SK-N-SH treated with all-trans-retinoic acid at 6 μM for 48 hours (cell line): Measurements from ENCODE around the gene ATL1.

Source experiments
- ARNTL ChIP-seq: fragments of 450-650 bp; formaldehyde crosslinking; IDR thresholded peaks from 2 replicates; pipeline ENCODE4 v1.5.0; 2020; ENCODE audit warnings: low read depth, mild to moderate bottlenecking, moderate library complexity, borderline replicate concordance
- BACH2 ChIP-seq: fragments of 250-450 bp; sonication (Bioruptor Pico); IDR thresholded peaks from 2 replicates; pipeline ENCODE4 v1.9.0; 2021; ENCODE audit warnings: mild to moderate bottlenecking, borderline replicate concordance
- RARB ChIP-seq: fragments of 250-450 bp; sonication (Bioruptor Pico); IDR thresholded peaks from 2 replicates; pipeline ENCODE4 v1.8.0; 2021; ENCODE audit warnings: mild to moderate bottlenecking, moderate library complexity
- TCF4 ChIP-seq: fragments of 250-450 bp; sonication (Bioruptor Pico); IDR thresholded peaks from 2 replicates; pipeline ENCODE4 v1.8.0; 2021; ENCODE audit warnings: mild to moderate bottlenecking, moderate library complexity, borderline replicate concordance
- ZFP30 ChIP-seq: fragments of 450-650 bp; formaldehyde crosslinking; IDR thresholded peaks from 2 replicates; pipeline ENCODE4 v1.5.0; 2022; ENCODE audit warnings: mild to moderate bottlenecking, moderate library complexity
- TF ChIP-seq, protein P1 (sequence below): fragments of 250-450 bp; sonication (Bioruptor Pico); IDR thresholded peaks from 2 replicates; pipeline ENCODE4 v1.8.0; 2020; ENCODE audit warnings: mild to moderate bottlenecking, moderate library complexity, borderline replicate concordance
- TF ChIP-seq, protein P2 (sequence below): fragments of 250-450 bp; sonication (Bioruptor Pico); IDR thresholded peaks from 2 replicates; pipeline ENCODE4 v1.8.0; 2021; ENCODE audit warnings: low read depth, mild to moderate bottlenecking, moderate library complexity, borderline replicate concordance
- TF ChIP-seq, protein P3 (sequence below): fragments of 250-450 bp; sonication (Bioruptor Pico); IDR thresholded peaks from 2 replicates; pipeline ENCODE4 v1.5.1; 2020; ENCODE audit warnings: low read depth, mild to moderate bottlenecking, moderate library complexity

DNA sequence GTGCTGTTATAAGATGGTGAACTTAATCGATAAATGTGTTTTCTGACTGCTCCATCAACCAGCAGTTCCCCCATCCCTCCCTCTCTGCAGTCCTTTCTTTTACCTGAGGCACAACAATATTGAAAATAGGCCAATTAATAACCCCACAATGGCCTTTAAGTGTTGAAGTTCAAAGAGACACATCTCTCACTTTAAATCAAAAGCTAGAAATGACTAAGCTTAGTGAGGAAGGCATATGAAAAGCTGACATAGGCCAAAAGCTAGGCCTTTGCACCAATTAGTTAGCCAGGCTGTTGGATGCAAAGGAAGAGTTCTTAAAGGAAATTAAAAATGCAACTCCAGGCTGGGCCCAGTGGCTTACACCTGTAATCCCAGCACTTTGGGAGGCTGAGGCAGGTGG, 64.5 kb downstream of the ATL1 start:
- TF ChIP-seq RARB (CRISPR knock-in tag) (no peak), BACH2 (CRISPR knock-in tag) (no peak), ARNTL (CRISPR knock-in tag) (no peak), TCF4 (CRISPR knock-in tag) (no peak), ZFP30 (CRISPR knock-in tag) (no peak)
- TF ChIP-seq, protein P1, sequence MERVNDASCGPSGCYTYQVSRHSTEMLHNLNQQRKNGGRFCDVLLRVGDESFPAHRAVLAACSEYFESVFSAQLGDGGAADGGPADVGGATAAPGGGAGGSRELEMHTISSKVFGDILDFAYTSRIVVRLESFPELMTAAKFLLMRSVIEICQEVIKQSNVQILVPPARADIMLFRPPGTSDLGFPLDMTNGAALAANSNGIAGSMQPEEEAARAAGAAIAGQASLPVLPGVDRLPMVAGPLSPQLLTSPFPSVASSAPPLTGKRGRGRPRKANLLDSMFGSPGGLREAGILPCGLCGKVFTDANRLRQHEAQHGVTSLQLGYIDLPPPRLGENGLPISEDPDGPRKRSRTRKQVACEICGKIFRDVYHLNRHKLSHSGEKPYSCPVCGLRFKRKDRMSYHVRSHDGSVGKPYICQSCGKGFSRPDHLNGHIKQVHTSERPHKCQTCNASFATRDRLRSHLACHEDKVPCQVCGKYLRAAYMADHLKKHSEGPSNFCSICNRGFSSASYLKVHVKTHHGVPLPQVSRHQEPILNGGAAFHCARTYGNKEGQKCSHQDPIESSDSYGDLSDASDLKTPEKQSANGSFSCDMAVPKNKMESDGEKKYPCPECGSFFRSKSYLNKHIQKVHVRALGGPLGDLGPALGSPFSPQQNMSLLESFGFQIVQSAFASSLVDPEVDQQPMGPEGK (CRISPR knock-in tag), result no peak
- TF ChIP-seq, protein P2, sequence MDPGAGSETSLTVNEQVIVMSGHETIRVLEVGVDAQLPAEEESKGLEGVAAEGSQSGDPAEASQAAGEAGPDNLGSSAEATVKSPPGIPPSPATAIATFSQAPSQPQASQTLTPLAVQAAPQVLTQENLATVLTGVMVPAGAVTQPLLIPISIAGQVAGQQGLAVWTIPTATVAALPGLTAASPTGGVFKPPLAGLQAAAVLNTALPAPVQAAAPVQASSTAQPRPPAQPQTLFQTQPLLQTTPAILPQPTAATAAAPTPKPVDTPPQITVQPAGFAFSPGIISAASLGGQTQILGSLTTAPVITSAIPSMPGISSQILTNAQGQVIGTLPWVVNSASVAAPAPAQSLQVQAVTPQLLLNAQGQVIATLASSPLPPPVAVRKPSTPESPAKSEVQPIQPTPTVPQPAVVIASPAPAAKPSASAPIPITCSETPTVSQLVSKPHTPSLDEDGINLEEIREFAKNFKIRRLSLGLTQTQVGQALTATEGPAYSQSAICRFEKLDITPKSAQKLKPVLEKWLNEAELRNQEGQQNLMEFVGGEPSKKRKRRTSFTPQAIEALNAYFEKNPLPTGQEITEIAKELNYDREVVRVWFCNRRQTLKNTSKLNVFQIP (CRISPR knock-in tag), result no peak
- TF ChIP-seq, protein P3, sequence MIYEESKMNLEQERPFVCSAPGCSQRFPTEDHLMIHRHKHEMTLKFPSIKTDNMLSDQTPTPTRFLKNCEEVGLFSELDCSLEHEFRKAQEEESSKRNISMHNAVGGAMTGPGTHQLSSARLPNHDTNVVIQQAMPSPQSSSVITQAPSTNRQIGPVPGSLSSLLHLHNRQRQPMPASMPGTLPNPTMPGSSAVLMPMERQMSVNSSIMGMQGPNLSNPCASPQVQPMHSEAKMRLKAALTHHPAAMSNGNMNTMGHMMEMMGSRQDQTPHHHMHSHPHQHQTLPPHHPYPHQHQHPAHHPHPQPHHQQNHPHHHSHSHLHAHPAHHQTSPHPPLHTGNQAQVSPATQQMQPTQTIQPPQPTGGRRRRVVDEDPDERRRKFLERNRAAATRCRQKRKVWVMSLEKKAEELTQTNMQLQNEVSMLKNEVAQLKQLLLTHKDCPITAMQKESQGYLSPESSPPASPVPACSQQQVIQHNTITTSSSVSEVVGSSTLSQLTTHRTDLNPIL (CRISPR knock-in tag), result no peak
